HG02678 (cell line): Measurements from ENCODE around the gene KRT33B.
"Not testable (repeated sequence)": the region's sequence is repeated elsewhere in the genome, so short reads cannot be mapped to it uniquely, and the experiment has no call there.

Source experiments
- ATAC-seq: cut with Tn5 transposase; IDR thresholded peaks from one replicate; pipeline ENCODE4 v1.9.1; 2021; ENCODE audit warnings: mild to moderate bottlenecking, moderate library complexity; ENCODE audit not compliant: unreplicated experiment

The KRT33B gene

DNA sequence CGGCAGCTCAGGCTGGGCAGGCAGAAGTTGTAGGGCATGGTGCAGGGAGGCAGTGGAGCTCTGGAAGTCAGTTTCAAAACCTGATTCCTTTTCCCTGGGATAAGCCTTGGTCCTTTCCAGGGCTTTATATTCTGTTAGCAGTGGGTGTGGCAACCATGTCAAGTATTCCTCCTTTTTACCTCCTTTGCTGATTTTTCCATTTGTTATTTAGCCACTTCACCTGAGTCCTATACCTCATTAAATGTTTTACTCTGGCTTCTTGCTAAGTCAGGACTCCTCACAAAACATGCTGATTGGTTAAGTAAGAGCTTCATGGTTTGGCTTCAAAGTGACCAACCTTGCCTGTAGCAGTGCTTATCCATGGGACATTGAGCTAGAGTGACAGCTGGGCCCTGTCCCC is at the start of gene KRT33B:
Gene KRT33B (minus strand): TSS at position 101 of the 400 bp plus-strand sequence. CDS start 63 bp downstream, at position 38.
- no peak for ATAC-seq

DNA sequence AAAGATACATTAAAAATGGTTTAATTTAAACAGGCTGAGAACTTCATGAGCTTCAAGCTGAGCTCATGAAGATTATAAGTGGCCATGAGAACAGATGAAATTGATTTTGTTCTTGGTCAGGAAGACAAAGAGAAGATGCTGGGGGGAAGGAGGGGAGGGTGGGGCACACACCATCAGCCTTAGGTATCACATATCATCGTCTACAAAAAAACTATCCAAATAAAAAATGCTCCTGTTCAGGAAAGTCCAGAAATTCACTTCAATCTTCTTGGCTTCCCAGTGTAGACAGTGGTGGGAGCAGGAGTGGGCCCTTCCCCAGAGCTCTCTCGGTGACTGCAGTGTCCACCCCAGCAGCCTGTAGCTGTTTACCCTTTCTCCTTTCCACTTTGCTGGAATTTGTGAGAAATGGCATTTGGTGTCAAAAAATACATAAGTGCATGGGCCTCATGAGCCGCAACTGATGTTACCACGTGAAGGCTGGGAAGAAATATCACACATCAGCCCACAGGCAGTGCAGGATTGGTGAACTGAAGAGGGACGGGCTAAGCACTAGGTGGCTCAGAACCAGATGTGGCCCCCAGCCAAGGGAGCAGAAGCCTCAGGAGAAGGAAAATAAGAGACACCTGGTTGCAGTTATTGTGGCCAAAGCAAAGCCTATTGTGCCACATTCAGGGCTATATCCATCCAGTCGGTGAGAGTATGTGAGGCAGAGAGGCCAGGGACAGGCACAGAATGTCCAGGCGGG is 48.7 kb upstream of the KRT33B start:
- no peak for ATAC-seq

DNA sequence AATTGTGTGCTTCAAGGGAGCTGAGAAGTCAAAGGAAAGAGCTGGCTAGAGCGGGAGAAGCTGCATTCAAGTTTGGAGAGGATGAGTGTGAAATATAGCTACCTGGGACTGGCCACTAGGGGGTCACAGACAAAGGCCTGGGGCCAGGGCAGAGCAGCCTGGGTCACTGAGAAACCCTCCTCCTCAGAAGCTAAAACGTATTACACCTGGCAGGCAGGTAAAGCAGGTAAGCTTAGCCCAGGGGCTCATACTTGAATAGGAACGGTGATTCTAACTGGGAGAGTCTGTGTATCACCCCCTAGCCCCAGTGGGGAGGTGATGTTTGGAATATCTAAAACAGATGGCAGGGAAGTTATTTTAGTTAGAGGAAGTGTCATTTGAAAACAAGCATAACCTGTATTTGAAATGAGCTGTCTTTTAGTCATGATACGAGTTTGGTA is 48.0 kb upstream of the KRT33B start:
- no peak for ATAC-seq

DNA sequence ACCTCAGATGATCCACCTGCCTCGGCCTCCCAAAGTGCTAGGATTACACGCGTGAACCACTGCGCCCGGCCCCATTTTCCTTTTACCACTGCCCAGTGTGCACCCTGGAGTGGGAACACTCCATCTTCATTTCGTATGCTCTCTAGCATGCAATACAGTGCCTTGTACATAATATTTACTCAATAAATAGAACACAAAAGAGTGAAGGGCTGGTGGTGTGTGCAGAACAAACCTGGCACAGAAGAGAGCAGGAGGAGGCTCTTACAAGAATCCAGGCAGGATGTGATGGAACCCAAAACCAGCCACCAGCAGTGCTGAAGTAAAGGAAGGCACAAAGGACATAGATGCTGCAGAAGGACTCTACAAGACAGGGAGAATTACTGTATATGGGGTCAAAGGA is 47.5 kb upstream of the KRT33B start:
- no peak for ATAC-seq

DNA sequence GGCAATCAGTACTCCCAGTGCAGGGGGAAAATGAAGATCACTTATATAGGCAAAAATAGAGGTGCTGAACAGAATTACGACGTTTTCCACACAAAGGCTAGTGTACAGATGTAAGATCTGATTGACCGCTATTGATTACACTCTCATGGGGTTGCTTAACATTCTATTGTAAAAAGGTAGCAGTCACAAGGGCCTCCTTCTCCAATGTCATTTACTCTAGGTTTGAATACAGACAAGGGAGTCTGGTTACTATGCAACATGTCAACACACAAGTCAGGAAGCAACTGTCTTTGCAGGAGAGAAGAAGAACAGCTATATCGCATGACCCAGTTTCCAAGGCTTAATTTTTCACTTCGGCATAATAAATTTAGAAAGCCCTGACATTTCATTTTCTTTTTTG is 46.9 kb upstream of the KRT33B start:
- no peak for ATAC-seq

DNA sequence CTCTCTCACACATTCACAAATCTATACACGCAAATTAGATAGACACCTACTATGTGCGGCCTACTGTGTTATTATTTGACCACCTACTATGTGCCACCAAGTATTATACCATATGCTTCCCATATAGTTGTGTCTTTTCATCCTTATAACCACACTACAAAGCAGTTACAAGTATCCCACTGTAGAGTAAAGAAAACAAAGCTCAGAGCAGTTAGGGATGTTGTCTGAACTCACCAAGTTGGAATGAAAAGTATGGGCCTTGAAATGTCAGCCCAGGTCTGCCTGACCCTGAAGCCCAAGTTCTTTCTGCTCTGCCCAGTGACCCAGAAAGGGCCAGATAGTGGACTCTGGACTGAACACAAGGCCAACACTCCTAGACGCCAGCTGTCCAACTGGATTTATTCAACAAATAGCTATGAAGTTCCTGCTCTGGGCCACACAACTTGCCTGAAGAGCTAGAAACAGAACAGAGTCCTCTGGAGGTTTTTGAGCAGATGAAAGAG is 46.3 kb upstream of the KRT33B start:
- no peak for ATAC-seq

DNA sequence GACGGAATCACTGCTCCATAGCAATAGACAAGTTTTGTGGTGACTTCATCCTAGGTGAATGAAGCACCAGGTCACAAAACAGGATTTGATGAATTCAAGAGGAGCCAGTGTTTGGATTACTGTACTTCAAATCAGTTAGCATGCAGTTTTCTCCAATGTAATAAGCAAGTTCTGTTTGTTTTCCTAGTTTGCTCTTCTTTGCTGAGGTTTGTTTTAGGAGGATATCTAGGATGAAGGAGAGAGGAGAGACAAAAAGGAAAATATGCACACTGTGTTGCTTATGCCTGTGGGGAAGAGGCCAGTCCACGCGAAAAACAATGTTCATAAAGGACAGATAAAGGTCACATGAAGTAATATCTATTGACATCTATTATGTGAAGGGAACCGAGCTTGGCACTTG is 45.8 kb upstream of the KRT33B start:
- ATAC-seq = no peak

DNA sequence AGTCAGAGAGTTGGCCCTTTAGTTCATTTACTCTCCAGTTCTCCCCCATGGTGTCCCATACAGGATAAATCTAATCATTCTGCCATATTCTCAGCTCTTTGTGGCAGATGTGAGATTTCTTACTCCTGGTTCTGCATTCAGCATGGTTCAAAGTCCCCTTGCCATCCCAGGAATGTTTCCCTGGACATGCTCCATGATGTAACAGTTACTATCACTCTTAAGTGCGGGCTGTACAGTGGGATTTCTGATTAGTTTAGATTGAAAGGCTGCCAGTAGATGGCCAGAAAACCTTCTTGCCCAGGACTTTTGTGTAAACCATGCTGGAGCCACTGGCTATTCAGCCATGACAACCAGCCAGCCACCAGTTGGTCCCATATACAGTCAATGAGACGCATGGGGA is 44.4 kb upstream of the KRT33B start:
- ATAC-seq = no peak

DNA sequence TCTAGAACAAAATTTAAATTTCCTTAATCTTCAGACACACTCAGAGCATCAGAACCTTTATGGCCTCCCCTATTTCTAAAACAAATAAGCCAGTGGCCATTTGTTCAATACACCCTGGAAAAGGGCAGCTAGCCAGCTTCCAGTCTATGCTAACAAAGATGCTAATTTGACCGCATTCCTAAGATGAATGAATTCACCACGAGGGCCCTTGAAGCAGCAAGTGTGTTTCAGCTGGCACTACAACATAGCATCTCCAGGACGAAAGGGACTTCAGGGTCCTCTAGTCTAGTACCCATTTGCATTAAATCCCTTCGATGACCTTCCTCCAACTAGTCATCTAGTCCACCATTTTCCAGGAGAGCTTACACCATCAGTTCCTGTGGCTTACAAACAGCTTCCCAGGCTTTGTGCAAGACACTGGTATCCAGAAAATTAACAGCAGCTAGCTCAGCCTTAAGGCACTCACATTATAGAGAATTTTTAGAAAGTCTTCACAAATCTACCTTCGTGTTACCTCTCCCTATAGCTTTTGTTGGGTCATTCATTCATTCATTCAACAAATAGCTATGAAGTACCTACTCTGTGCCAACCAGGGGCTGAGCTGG is 43.8 kb upstream of the KRT33B start:
- no peak for ATAC-seq

DNA sequence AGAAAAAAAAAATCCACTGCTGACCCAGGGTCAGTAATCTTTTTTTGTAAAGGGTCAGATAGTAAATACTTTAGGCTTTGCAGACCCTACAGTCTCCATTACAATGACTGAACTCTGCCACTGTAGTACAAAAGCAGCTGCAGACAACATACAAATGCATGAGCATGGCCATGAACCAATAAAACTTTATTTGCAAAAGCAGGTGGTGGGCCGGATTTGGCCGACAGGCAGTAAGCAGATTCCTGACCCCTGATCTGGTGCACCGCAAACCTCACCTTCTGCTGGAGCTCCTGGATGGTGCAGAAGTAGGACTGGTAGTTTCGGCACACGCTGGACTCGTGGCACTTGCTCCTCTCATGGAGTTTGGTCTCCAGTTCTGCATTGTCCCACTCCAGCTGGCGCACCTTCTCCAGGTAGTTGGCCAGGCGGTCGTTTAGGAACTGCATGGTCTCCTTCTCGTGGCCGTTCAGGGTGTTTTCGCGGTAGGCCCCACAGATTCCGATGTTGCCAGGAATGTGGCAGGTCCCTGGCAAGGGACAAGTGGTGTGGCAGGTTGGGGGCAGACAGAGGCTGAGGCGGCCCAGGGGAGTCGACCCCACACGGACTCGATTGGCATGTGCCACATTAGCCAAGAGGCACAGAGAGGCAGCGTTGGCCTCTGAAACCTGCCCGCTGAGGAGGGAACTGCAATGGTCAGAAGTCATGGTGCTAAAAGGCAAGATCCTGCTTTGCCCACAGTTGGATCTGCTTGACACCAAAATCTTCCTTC is 41.6 kb upstream of the KRT33B start:
- no peak for ATAC-seq

DNA sequence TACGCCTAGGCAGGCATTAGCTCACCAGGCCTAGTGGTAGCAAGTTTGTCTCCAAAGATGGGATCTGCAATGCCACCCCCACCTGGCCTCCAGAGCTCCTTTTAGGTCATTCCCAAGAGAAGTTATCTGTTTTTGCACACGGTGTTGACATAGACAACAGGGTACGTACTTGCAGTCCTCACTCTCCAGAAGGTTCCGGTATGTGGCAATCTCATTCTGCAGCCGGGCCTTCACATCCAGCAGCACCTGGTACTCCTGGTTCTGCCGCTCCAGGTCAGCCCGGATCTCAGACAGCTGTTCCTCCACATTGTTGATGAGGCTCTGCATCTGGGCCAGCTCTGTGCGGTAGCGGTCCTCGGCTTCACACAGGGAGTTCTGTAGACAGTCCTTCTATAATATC is 37.6 kb upstream of the KRT33B start:
- ATAC-seq = no peak

DNA sequence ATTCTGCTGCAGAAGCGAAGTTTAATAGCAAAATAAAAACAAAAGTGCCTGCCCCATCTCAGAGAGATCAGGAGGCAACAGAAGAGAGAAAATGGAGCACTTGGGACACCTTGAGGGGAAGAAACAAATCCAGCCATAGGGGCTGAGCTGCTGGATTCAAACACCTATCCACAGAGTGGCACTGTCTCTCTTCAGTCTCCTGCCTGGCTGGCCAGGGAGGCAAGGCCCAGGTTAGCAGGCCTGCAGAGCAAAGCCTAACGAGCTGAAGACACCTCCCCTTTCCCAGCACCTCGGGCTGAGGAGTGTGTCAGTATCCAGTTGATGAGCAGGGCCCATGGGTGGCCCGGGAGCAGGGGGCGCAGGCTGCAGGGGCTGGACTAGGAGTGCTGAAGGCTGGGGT is 36.6 kb upstream of the KRT33B start:
- no peak for ATAC-seq

DNA sequence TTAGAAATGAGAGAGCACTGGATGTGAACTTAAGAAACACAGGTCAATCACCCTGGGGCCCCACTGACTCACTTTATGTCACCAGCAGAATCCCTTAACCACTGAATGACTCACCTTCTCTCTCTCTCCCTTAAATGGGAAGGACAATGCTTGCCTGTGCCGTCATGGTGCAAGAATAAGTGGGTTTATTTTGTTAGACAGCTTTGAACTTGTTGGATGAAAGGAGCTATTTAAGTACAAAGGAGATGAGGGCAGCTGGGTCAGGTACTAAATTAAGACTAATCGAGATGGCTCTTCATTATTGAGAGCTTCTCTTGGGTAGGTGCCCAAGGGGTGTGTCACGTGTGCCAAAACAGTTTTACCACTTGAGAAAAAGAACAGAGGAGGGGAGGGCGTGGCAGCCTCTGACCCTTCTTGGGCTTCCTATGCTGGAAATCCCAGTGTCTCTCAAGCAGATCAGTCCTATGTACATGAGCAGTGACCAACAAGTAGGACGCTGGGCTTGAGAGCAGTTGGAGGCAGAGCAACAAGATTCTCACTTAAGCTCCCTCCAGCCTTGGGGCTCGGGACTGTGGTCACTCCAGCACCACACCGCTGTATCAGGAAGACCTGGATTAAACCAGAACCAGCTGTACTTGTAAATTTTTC is 34.5 kb upstream of the KRT33B start:
- ATAC-seq = no peak

DNA sequence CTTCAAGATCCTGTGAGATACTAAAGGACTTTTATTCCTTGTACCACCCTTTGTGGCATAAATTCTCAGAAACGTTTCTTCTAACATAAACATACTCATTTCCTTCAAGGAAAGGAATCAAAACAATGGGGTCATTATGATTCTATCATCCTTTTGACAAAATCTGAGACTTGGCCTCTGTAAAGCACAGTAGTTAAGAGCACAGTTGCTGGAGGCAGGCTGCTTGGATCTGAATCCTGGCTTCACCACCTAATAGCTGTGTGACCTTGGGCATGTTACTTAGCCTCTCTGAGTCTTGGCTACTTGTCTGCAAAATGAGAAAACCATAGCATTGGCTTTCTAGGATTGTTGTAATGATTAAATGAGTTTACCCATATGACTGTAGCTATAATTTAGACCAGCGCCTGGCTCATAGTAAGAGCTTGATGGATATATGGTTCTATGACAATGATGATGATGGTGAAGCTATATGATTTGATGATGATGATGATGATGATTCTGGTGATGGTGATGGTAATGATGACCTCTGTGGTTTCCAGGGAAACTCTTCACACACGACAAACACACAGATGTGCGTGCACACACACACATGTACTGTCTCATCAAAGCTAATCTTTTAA is 33.9 kb upstream of the KRT33B start:
- no peak for ATAC-seq

DNA sequence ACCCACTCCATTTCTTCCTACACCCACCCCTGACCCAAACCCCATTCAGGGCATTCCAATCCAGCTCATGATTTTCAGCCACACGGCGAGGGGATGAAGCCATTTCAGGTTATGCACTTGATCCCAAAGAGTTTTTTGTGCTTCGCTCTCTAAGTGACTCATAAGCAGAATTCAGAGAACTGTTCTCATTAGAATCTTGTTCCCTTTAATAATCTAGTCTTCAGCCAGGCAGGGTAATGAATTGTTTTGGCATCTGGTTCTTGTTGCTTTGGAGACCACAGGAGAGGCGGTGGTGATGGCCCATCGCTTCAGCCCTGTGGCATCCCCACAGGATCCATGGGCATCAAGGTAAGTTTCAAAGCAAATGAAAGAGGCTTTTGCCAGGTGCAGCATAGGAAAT is 32.5 kb upstream of the KRT33B start:
- ATAC-seq = no peak

DNA sequence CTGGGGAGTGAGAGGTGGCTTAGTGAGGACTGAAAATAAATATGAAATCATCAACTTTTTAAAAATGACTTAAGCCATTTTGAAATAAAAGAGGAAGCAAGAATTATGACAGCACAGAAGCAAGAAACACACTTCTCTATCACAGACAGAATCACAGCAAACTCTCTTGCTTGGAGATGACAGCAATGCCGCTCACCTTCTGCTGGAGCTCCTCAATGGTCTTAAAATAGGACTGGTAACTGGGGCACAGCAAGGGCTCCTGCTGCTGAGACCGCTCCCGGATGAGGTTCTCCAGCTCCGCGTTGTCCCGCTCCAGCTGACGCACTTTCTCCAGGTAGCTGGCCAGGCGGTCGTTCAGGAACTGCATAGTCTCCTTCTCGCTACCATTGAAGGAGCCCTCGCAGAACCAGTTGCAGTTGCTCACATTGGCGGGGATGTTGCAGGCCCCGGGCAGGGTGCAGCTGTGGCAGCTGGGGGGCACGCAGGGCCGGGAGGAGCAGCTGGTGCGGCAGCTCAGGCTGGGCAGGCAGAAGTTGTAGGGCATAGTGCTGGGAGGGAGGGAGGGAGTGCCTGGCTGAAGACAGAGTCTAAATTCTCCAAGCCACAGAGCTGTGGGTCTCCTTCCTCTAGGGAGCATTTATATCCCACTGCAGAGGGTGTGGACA is 27.5 kb upstream of the KRT33B start, which contains the start of gene KRT31:
Gene KRT31 (minus strand): TSS at position 613 of the 665 bp plus-strand sequence. CDS start 69 bp downstream, at position 544.
- no peak for ATAC-seq

DNA sequence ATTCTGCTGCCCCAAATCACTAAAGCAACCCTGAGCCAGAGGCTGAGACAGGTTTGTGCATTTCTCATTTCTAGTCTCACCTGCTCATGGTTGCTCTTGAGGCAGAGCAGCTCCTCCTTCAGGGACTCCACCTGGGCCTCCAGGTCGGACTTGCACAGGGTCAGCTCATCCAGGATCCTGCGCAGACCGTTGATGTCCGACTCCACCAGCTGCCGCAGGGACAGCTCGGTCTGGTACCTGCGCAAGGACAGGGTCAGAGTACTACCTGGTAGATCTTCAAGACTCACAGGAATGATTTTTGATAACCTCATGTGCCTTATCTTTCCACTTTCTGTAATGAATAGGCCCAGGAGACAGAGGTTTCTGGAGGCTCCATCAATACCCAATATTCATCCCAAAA is 26.7 kb upstream of the KRT33B start:
- ATAC-seq = no peak

DNA sequence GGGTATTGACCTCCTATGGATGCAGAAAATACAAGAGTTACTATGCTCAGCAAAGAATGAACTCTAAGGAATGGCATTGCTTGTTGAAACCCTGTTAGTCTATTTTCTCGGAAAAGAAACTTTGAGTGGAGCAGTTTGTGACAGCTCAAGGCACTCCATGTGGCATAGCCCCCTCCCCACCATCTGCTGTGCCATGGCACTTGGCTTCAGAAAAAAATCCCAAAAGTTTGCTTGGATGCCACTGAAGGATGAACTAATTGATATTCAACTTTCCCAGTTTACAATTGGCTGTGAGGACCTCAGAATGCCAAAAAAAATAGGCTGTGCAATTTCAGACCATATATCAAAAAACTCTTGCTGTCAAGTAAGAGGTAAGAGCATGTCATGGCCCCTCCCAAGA is 26.0 kb upstream of the KRT33B start:
- no peak for ATAC-seq

DNA sequence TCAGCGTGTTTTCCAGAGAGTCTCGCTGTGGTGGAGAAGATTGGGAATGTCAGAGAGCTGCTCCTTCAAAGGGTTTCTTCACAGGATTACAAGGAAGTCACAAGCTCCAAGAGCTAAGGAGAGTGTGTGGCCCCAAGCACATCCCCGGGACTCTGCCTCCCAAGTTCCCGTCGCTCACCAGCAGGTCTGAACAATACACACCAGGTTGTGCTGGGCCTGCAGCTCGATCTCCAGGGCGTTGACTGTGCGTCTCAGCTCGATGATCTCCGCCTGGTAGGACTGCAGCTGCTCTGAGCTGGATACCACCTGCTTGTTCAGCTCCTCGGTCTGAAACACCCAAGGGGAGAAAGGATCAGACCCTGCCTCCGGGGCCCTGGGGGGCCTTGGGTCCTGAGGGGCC is 25.4 kb upstream of the KRT33B start:
- ATAC-seq = not testable (repeated sequence)
